Ascending aorta (tissue), 2 donors: ENCODE data around the gene HSDL2. TPM values are rescaled to one million over a fixed set of nuclear protein-coding genes. Genes with fewer than 3 reads are reported as not detected.

Source experiments
- DNase-seq, 2 donors: peaks; one replicate each; pipeline ENCODE4 v3.0.0-alpha.2; 2019; ENCODE audit warnings: low spot score in 2 of 2
- H3K27ac ChIP-seq, 2 donors: fragments of 200-600 bp; sonication (generic); one replicate each; pipeline ENCODE4 v1.5.1; 2016 to 2017; ENCODE audit warnings: mild to moderate bottlenecking in 1 of 2
- H3K27me3 ChIP-seq: fragments of 200-600 bp; sonication (generic); one replicate; pipeline ENCODE4 v1.5.1; 2017
- H3K36me3 ChIP-seq, 2 donors: fragments of 200-600 bp; sonication (generic); one replicate each; pipeline ENCODE4 v1.5.1; 2016
- H3K4me1 ChIP-seq, 2 donors: fragments of 200-600 bp; sonication (generic); one replicate each; pipeline ENCODE4 v1.5.1; 2016 to 2017; ENCODE audit warnings: mild to moderate bottlenecking in 1 of 2
- H3K4me3 ChIP-seq, 2 donors: fragments of 200-600 bp; sonication (generic); one replicate each; pipeline ENCODE4 v1.5.1; 2016 to 2017; ENCODE audit warnings: mild to moderate bottlenecking in 1 of 2
- H3K9me3 ChIP-seq, 2 donors: fragments of 200-600 bp; sonication (generic); one replicate each; pipeline ENCODE4 v1.5.1; 2016
- CTCF ChIP-seq, 3 experiments: fragments of 200-600 bp in 2 of 3; fragments of 450-650 bp in 1 of 3; sonication (generic) in 2 of 3; IDR thresholded peaks; one replicate each; pipeline ENCODE4 v1.5.1; 2016 to 2019; ENCODE audit warnings: antibody characterized with exemption in 3 of 3, mild to moderate bottlenecking in 1 of 3, moderate library complexity in 1 of 3
- intact Hi-C: fragments of 100-400 bp; cut with DNase I; formaldehyde crosslinking; loops from one replicate; pipeline ENCODE4 v1.15.1; 2023
- total RNA-seq: library from RNA; depleted of rRNA; stranded (reverse); fragments of >200 nt; gene quantifications from one replicate; pipeline ENCODE4 v1.1.0, GENCODE V29; 2016

HSDL2 gene
- total RNA-seq, 1 donor from 2014 or later, result 18.6 TPM

GRCh38 chr9:112377087-112377486 lies 2.8 kb upstream of the HSDL2 start:
- Histone ChIP-seq H3K4me1 (peaks cover 0 to 13% of the 10 kb centered on the region in 2 donors), H3K9me3 (no peaks in the 10 kb centered on the region), H3K36me3 (no peaks in the 10 kb centered on the region), H3K4me3 (peak overlapping the region in 1 of 2 donors; percentile 7), H3K27ac (no peak overlapping the region), H3K27me3 (no peaks in the 10 kb centered on the region)
- DNase-seq, result no peak
- intact Hi-C loops, result loop anchor here (10.0 kb wide), 1 partner anchor 482 kb away; the partner anchor contains the start of gene UGCG
- no peak for TF ChIP-seq CTCF (IDR thresholded peaks at IDR 0.05)

- Histone ChIP-seq H3K4me1 (peaks cover 0 to 16% of the 10 kb centered on the region in 2 donors), H3K36me3 (no peaks in the 10 kb centered on the region), H3K4me3 (peak overlapping the region; percentile 89 to 94), H3K9me3 (no peaks in the 10 kb centered on the region), H3K27me3 (no peaks in the 10 kb centered on the region), H3K27ac (peak overlapping the region in 1 of 2 donors; percentile 92)
- no peak for TF ChIP-seq CTCF (IDR thresholded peaks at IDR 0.05)
- DNase-seq, result no peak
- intact Hi-C loops, result loop anchor here (2.0 to 10.0 kb wide), 2 partner anchors 69 to 483 kb away; partner anchors contain the start of gene UGCG
Measured at GRCh38 chr9:112377684-112378327, 2.1 kb upstream of the HSDL2 start.

- Histone ChIP-seq H3K27ac (peak overlapping the region; percentile 92 to 98), H3K36me3 (no peaks in the 10 kb centered on the region), H3K9me3 (no peaks in the 10 kb centered on the region), H3K4me3 (peak overlapping the region; percentile 89 to 94), H3K27me3 (no peaks in the 10 kb centered on the region), H3K4me1 (peaks cover 0 to 21% of the 10 kb centered on the region in 2 donors)
- peak in 1 of 2 donors; percentile 63 for DNase-seq
- intact Hi-C loops, result loop anchor here (1.0 to 10.0 kb wide), 4 partner anchors 45 to 484 kb away; partner anchors contain the start of genes PTBP3 and UGCG
- no peak for TF ChIP-seq CTCF (IDR thresholded peaks at IDR 0.05)
Measured at GRCh38 chr9:112378328-112379176, 1.4 kb upstream of the HSDL2 start.

GRCh38 chr9:112379177-112380101 lies 469 bp upstream of the HSDL2 start:
- TF ChIP-seq CTCF (IDR thresholded peaks at IDR 0.05), result no peak
- H3K27ac ChIP-seq, result peak overlapping the region; percentile 92 to 98
- no peaks in the 10 kb centered on the region for H3K9me3 ChIP-seq
- peaks cover 0 to 30% of the 10 kb centered on the region in 2 donors for H3K4me1 ChIP-seq
- H3K4me3 ChIP-seq, result peak overlapping the region; percentile 89 to 94
- intact Hi-C loops, result loop anchor here (1.0 to 10.0 kb wide), 6 partner anchors 46 to 485 kb away; partner anchors contain the start of genes INIP, PTBP3, SNX30 and UGCG
- no peaks in the 10 kb centered on the region for H3K36me3 ChIP-seq
- no peaks in the 10 kb centered on the region for H3K27me3 ChIP-seq
- DNase-seq, result peak; percentile 97 to 100

GRCh38 chr9:112380825-112381221 lies 915 bp downstream of the HSDL2 start:
- H3K36me3 ChIP-seq, result no peaks in the 10 kb centered on the region
- H3K27ac ChIP-seq, result peak overlapping the region; percentile 92 to 98
- H3K4me3 ChIP-seq, result peak overlapping the region; percentile 89 to 94
- no peaks in the 10 kb centered on the region for H3K9me3 ChIP-seq
- TF ChIP-seq CTCF (IDR thresholded peaks at IDR 0.05), result no peak
- no peak for DNase-seq
- intact Hi-C loops, result loop anchor here (2.0 kb wide), 2 partner anchors 338 to 370 kb away; partner anchors contain the start of genes INIP and SNX30
- no peaks in the 10 kb centered on the region for H3K27me3 ChIP-seq
- H3K4me1 ChIP-seq, result peaks cover 0 to 34% of the 10 kb centered on the region in 2 donors
